LNCAP (cell line): ENCODE measurements around the gene RAMP1.

Experiments
- CTCF ChIP-seq: fragments of 450-650 bp; IDR thresholded peaks from 2 replicates; pipeline ENCODE4 v1.5.1; 2017; ENCODE audit warnings: mild to moderate bottlenecking

RAMP1 gene

GRCh38 chr2:237904831-237905599 lies 45.6 kb downstream of the RAMP1 start:
- no peak for TF ChIP-seq CTCF

GRCh38 chr2:237907144-237907543 lies 47.7 kb downstream of the RAMP1 start:
- TF ChIP-seq CTCF: no peak

GRCh38 chr2:237909075-237909695 lies 49.8 kb downstream of the RAMP1 start:
- TF ChIP-seq CTCF: no peak

- TF ChIP-seq CTCF: no peak
These were observed 50.5 kb downstream of the RAMP1 start for GRCh38 chr2:237909801-237910475.

GRCh38 chr2:237910576-237911362 lies 51.3 kb downstream of the RAMP1 start:
- TF ChIP-seq CTCF: no peak

- no peak for TF ChIP-seq CTCF
These were observed 52.1 kb downstream of the RAMP1 start for GRCh38 chr2:237911363-237912017.
